GM12891 (cell line): Measurements from ENCODE around the gene IL1RAPL1.
"Not testable (repeated sequence)": the region's sequence is repeated elsewhere in the genome, so short reads cannot be mapped to it uniquely, and the experiment has no call there.

Experiments used
- DNase-seq: peaks from one replicate; pipeline ENCODE4 v3.0.0; 2011; ENCODE audit warnings: low spot score; ENCODE audit not compliant: insufficient read length
- FAIRE-seq: peaks from 2 replicates; lab custom pipeline; 2011; peaks lifted over from hg19 to GRCh38; lab: Jason Lieb, UNC
- PAX5 ChIP-seq: IDR thresholded peaks from 2 replicates; pipeline ENCODE4 v1.6.1; 2011; ENCODE audit warnings: low read length, moderate library complexity, mild to moderate bottlenecking; ENCODE audit not compliant: insufficient read depth, severe bottlenecking
- POLR2A ChIP-seq: IDR thresholded peaks from 2 replicates; pipeline ENCODE4 v1.6.1; 2011; ENCODE audit warnings: low read depth, low read length, control low read depth
- POLR2AphosphoS5 ChIP-seq: IDR thresholded peaks from 2 replicates; pipeline ENCODE4 v1.6.1; 2011; ENCODE audit warnings: low read depth, low read length, control low read depth
- POU2F2 ChIP-seq: IDR thresholded peaks from 2 replicates; pipeline ENCODE4 v1.6.1; 2011; ENCODE audit warnings: low read depth, mild to moderate bottlenecking, control low read depth, low read length, moderate library complexity
- SPI1 ChIP-seq: IDR thresholded peaks from 2 replicates; pipeline ENCODE4 v1.6.1; 2011; ENCODE audit warnings: low read depth, low read length, control low read depth
- TAF1 ChIP-seq: IDR thresholded peaks from 2 replicates; pipeline ENCODE4 v1.6.1; 2011; ENCODE audit warnings: low read depth, low read length, control low read depth

Gene IL1RAPL1

GRCh38 chrX:29295987-29296680, 708.9 kb downstream of the IL1RAPL1 start:
- no peak for TF ChIP-seq PAX5
- TF ChIP-seq POLR2A: no peak
- TF ChIP-seq SPI1: no peak
- no peak for TF ChIP-seq POLR2AphosphoS5
- no peak for FAIRE-seq
- no peak for DNase-seq

GRCh38 chrX:29297171-29297800, 710.0 kb downstream of the IL1RAPL1 start:
- TF ChIP-seq POLR2AphosphoS5: no peak
- TF ChIP-seq TAF1: no peak
- DNase-seq (no peak), FAIRE-seq (no peak)

GRCh38 chrX:29299684-29300083, 712.4 kb downstream of the IL1RAPL1 start:
- DNase-seq (no peak), FAIRE-seq (no peak)
- no peak for TF ChIP-seq POLR2AphosphoS5
- no peak for TF ChIP-seq TAF1
- TF ChIP-seq POU2F2: no peak
- TF ChIP-seq POLR2A: no peak
- no peak for TF ChIP-seq PAX5
- TF ChIP-seq SPI1: no peak

GRCh38 chrX:29308726-29309125, 721.5 kb downstream of the IL1RAPL1 start:
- DNase-seq (no peak), FAIRE-seq (no peak)

GRCh38 chrX:29315931-29316330, 728.7 kb downstream of the IL1RAPL1 start:
- TF ChIP-seq POLR2AphosphoS5 (no peak), PAX5 (no peak), TAF1 (no peak), SPI1 (no peak), POU2F2 (no peak), POLR2A (no peak)
- FAIRE-seq: no peak
- no peak for DNase-seq

More at GRCh38 chrX:29308726-29309125, 721.5 kb downstream of the IL1RAPL1 start:
- TF ChIP-seq POLR2AphosphoS5 (no peak), POLR2A (no peak)

GRCh38 chrX:29318012-29318411, 730.8 kb downstream of the IL1RAPL1 start:
- TF ChIP-seq PAX5 (no peak), POLR2AphosphoS5 (no peak), POU2F2 (no peak), POLR2A (no peak), TAF1 (no peak), SPI1 (no peak)
- no peak for FAIRE-seq
- DNase-seq: no peak

- DNase-seq: not testable (repeated sequence)
- peak; percentile 87 for FAIRE-seq
These were observed 745.2 kb downstream of the IL1RAPL1 start for GRCh38 chrX:29332429-29332828.

- not testable (repeated sequence) for DNase-seq, FAIRE-seq
These were observed 745.8 kb downstream of the IL1RAPL1 start for GRCh38 chrX:29333091-29333490.

- no peak for FAIRE-seq
- no peak for TF ChIP-seq POLR2A
- TF ChIP-seq PAX5: no peak
- TF ChIP-seq SPI1: no peak
- TF ChIP-seq POU2F2: no peak
- TF ChIP-seq POLR2AphosphoS5: no peak
- no peak for TF ChIP-seq TAF1
- DNase-seq: no peak
These were observed 761.0 kb downstream of the IL1RAPL1 start for GRCh38 chrX:29348288-29348687.

GRCh38 chrX:29359276-29359675, 772.0 kb downstream of the IL1RAPL1 start:
- TF ChIP-seq POLR2AphosphoS5 (no peak), PAX5 (no peak), TAF1 (no peak), SPI1 (no peak), POU2F2 (no peak), POLR2A (no peak)
- DNase-seq (no peak), FAIRE-seq (no peak)

- peak; percentile 72 for FAIRE-seq
- not testable (repeated sequence) for DNase-seq
These were observed 787.5 kb downstream of the IL1RAPL1 start for GRCh38 chrX:29374765-29375164.
